GM10248 (cell line): ENCODE results near the gene NUDT14.

Experiments
- CTCF ChIA-PET: fragments of 300-600 bp; sonication (Branson Sonifier 250); formaldehyde crosslinking; extraction: SDS; loops from one replicate; lab custom pipeline; 2021; ENCODE audit warnings: antibody characterized with exemption; lab: Yijun Ruan, JAX
- POLR2A ChIA-PET: fragments of 350-650 bp; sonication (Branson Sonifier 250); formaldehyde crosslinking; extraction: SDS; loops from one replicate; lab custom pipeline; 2020; ENCODE audit warnings: antibody characterized with exemption; lab: Yijun Ruan, JAX
- DNase-seq: peaks from one replicate; pipeline ENCODE4 v3.0.0; 2012; ENCODE audit errors: extremely low spot score
- TF ChIP-seq, protein P1 (sequence below): IDR thresholded peaks from 2 replicates; pipeline ENCODE4 v1.5.1; 2012; ENCODE audit warnings: mild to moderate bottlenecking, low read depth; ENCODE audit errors: extremely low read depth, missing control alignments, control extremely low read depth

NUDT14 gene

DNA sequence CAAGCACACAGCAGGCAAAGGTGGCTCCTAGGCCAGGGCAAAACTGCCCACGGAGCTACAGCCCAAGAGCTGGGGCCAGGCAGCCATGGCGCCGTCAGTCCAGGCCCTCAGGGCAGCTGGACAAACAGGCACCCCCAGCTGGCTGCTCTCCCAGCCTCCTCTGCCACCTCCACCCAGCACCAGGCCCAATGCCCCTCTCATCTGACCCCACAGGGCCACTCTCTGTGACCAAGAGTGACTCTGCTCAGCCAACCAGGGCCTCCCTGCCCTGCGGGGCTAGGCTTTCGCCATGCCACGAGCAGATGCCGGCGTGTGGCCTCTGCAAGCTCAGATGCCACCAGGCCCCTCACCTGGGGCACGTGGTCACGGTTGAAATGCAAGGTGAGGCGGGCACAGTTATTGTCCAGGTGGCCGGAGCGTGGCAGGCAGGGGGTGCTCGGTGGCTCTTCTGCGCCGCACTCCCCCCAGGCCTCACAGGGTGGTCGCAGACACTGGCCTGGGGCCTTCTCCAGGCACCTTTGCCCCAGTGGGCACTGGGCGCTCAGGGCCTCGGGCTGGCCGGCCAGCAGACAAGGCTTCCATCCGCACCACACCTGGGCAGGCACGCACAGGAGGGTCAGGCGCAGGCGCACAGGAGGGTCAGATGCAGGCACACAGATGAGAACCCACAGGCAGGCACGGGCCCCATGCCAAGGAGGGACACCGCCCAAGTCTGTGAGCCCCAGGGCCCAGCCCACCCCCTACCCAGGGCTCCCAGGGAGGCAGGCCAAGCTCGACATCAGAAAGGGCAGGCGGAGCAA, 35.5 kb downstream of the NUDT14 start:
- TF ChIP-seq, protein P1, sequence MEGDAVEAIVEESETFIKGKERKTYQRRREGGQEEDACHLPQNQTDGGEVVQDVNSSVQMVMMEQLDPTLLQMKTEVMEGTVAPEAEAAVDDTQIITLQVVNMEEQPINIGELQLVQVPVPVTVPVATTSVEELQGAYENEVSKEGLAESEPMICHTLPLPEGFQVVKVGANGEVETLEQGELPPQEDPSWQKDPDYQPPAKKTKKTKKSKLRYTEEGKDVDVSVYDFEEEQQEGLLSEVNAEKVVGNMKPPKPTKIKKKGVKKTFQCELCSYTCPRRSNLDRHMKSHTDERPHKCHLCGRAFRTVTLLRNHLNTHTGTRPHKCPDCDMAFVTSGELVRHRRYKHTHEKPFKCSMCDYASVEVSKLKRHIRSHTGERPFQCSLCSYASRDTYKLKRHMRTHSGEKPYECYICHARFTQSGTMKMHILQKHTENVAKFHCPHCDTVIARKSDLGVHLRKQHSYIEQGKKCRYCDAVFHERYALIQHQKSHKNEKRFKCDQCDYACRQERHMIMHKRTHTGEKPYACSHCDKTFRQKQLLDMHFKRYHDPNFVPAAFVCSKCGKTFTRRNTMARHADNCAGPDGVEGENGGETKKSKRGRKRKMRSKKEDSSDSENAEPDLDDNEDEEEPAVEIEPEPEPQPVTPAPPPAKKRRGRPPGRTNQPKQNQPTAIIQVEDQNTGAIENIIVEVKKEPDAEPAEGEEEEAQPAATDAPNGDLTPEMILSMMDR: no peak
- ChIA-PET POLR2A (no interaction called here), CTCF (interaction anchor here (1.9 kb wide), 1 partner anchor 55 kb away, joined by 4 read pairs; no protein-coding TSS in a partner anchor)
- DNase-seq: no peak

DNA sequence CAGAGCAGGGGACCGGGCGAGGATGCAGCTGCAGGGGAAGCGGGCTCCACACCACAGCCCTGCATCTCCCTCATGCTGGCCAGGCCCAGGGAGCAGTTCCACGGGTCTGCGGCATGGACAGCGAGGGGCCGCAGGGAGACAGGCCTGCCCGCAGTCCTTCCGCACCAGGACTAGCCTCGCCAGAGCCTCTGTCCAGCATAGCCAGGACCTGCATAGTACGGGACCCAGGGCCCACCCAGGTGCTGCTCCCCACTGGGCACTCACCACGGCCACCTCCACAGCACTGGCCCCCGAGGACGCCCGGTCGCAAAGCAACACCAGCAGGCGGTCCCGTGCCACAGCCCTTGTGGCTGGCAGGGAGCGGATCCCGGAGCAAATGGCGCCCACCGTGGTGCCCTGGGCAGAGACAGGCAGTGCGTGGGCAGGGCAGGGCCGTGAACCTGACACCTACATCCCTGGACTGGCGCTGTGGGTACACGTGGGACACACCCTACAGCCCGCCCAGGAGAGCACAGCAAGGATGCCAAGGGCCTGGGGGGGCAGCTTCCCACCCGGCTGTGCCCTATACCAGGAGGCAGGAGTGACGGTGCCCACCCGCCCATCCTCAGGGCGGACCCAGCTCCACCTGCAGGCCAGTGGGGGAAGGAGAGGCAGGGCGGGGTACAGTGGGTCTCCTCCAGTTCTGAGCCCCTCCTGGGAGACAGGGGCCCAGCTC, 36.3 kb downstream of the NUDT14 start:
- ChIA-PET CTCF (no interaction called here), POLR2A (no interaction called here)
- DNase-seq: no peak
- TF ChIP-seq, protein P1: no peak

- CTCF ChIA-PET: no interaction called here
- no peak for DNase-seq
These were observed 37.0 kb downstream of the NUDT14 start for GRCh38 chr14:105144026-105144665.

GRCh38 chr14:105143451-105144025, 37.6 kb downstream of the NUDT14 start:
- TF ChIP-seq, protein P1: no peak
- ChIA-PET POLR2A (no interaction called here), CTCF (no interaction called here)
- no peak for DNase-seq

More at GRCh38 chr14:105144026-105144665, 37.0 kb downstream of the NUDT14 start:
- TF ChIP-seq, protein P1: no peak
- POLR2A ChIA-PET: no interaction called here

DNA sequence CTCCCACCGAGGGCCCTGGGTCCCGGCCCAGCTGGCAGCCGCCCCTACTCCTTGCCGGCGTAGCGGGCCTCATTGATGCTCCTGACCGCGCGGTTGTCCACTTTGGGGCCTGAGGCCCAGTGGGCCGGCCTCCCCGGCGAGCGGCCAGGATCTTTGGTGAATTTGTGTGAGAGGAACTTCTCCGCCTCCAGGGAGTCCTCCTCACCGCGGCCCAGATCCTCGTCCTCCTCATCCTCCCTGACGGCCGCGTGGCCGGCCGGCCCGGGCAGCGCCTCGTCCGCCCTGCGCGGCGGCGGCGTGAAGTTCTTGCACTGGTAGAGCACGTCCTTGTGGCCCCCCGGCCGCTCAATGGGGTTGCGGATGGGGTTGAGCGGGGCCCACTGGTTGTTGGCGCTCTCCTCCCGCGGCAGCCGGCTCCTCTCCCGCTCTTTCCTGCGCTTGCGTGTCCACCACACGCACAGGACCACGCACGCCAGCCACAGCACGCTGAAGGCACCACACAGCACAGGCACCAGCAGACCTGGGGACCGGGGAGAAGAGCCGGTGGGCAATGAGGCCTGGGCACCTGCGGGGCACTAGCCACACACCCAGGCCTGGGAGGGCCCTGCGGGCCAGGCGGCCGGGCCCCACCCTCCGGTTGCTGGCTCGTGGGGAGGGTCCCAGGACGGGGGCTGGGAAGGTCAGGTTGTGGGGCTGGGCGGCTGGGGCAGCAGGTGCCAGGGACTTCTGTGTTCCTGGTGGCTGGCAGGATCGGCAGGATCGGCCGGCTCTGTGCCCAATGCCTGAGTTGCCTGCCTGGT, 38.3 kb downstream of the NUDT14 start:
- TF ChIP-seq, protein P1: no peak
- no peak for DNase-seq
- CTCF ChIA-PET: no interaction called here
- POLR2A ChIA-PET: no interaction called here
